Measurements from ENCODE around the gene LPAR3.

DNA sequence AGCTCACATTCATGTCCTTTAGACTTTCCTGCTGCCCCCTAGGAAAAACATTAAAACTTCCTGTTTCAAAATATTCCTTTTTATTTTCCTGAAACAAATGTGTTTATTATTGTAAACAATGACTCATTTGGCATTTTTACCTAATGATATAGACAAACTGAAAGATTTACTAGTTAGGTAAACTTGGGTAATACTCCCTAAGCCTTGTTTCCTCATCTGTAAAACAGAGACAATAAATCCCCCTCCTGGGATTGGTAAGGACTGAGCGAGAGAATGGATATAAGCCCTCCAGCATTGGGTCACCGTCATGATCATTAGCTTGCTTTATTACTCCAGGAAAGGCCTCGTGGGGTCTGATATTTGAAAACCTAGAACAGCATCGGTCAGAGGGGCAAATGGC, 59.8 kb downstream of the LPAR3 start:
- TF ChIP-seq, protein P1, sequence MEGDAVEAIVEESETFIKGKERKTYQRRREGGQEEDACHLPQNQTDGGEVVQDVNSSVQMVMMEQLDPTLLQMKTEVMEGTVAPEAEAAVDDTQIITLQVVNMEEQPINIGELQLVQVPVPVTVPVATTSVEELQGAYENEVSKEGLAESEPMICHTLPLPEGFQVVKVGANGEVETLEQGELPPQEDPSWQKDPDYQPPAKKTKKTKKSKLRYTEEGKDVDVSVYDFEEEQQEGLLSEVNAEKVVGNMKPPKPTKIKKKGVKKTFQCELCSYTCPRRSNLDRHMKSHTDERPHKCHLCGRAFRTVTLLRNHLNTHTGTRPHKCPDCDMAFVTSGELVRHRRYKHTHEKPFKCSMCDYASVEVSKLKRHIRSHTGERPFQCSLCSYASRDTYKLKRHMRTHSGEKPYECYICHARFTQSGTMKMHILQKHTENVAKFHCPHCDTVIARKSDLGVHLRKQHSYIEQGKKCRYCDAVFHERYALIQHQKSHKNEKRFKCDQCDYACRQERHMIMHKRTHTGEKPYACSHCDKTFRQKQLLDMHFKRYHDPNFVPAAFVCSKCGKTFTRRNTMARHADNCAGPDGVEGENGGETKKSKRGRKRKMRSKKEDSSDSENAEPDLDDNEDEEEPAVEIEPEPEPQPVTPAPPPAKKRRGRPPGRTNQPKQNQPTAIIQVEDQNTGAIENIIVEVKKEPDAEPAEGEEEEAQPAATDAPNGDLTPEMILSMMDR (IDR thresholded peaks at IDR 0.05): no peak
- no peak for TF ChIP-seq POLR2A (IDR thresholded peaks at IDR 0.05)
